Loucy (cell line): ENCODE data around the gene PDE4D.

Source experiments
- H2AFZ ChIP-seq: fragments of 200-600 bp; sonication (generic); 2 replicates; pipeline ENCODE4 v1.6.0; 2016; ENCODE audit warnings: antibody characterized with exemption, mild to moderate bottlenecking, low read length, moderate library complexity
- H3F3A ChIP-seq: fragments of 200-600 bp; 2 replicates; pipeline ENCODE4 v1.6.0; 2016; ENCODE audit warnings: antibody characterized with exemption, low read depth, mild to moderate bottlenecking
- H3K27me3 ChIP-seq: fragments of 200-600 bp; sonication (generic); 2 replicates; pipeline ENCODE4 v1.6.1; 2014; ENCODE audit warnings: low read length, mild to moderate bottlenecking; ENCODE audit not compliant: insufficient read depth, poor library complexity, severe bottlenecking
- H3K36me3 ChIP-seq: fragments of 200-600 bp; sonication (generic); 2 replicates; pipeline ENCODE4 v1.6.1; 2016; ENCODE audit warnings: low read length; ENCODE audit not compliant: insufficient read depth
- H3K4me1 ChIP-seq: fragments of 200-600 bp; sonication (generic); 2 replicates; pipeline ENCODE4 v1.5.1; 2014; ENCODE audit warnings: low read length, mild to moderate bottlenecking; ENCODE audit not compliant: insufficient read depth, poor library complexity, severe bottlenecking
- H3K4me2 ChIP-seq: fragments of 200-600 bp; sonication (generic); 2 replicates; pipeline ENCODE4 v1.6.0; 2014; ENCODE audit warnings: antibody characterized with exemption, low read length, low read depth, mild to moderate bottlenecking; ENCODE audit not compliant: poor library complexity, severe bottlenecking
- H3K4me3 ChIP-seq: fragments of 200-600 bp; sonication (generic); 2 replicates; pipeline ENCODE4 v1.5.1; 2014; ENCODE audit warnings: low read length, mild to moderate bottlenecking, mixed read lengths; ENCODE audit not compliant: poor library complexity, severe bottlenecking
- H3K79me2 ChIP-seq: fragments of 200-600 bp; sonication (generic); 2 replicates; pipeline ENCODE4 v1.6.1; 2014; ENCODE audit warnings: low read length; ENCODE audit not compliant: insufficient read depth
- H3K9ac ChIP-seq: fragments of 200-600 bp; sonication (generic); 2 replicates; pipeline ENCODE4 v1.6.0; 2014; ENCODE audit warnings: mild to moderate bottlenecking, low read depth, low read length, moderate library complexity; ENCODE audit not compliant: poor library complexity, severe bottlenecking
- H3K9me2 ChIP-seq: fragments of 200-600 bp; sonication (generic); replicated peaks from 2 replicates; pipeline ENCODE4 v1.6.1; 2016; ENCODE audit warnings: low read depth, low read length, mixed read lengths
- H3K9me3 ChIP-seq: fragments of 200-600 bp; sonication (generic); 2 replicates; pipeline ENCODE4 v1.6.1; 2014; ENCODE audit warnings: mild to moderate bottlenecking, antibody characterized with exemption, low read length, low read depth; ENCODE audit not compliant: insufficient read depth
- H4K20me1 ChIP-seq: fragments of 200-600 bp; sonication (generic); 2 replicates; pipeline ENCODE4 v1.6.0; 2014; ENCODE audit warnings: antibody characterized with exemption, low read length, mild to moderate bottlenecking; ENCODE audit not compliant: insufficient read depth, poor library complexity, severe bottlenecking
- CTCF ChIP-seq: fragments of 200-600 bp; sonication (generic); conservative IDR thresholded peaks from 2 replicates; pipeline ENCODE4 v1.5.1; 2014; ENCODE audit warnings: mild to moderate bottlenecking, antibody characterized with exemption, low read length
- EZH2phosphoT487 ChIP-seq: fragments of 200-600 bp; IDR thresholded peaks from 2 replicates; pipeline ENCODE4 v1.6.1; 2018; ENCODE audit warnings: antibody characterized with exemption, mild to moderate bottlenecking, moderate library complexity, borderline replicate concordance

The PDE4D gene

GRCh38 chr5:59346982-59347381 lies 546.5 kb downstream of the PDE4D start:
- Histone ChIP-seq H3F3A (no peaks in the 10 kb centered on the region), H3K9me3 (no peaks in the 10 kb centered on the region), H3K36me3 (no peaks in the 10 kb centered on the region), H2AFZ (no peak overlapping the region), H3K4me3 (no peak overlapping the region), H3K4me2 (no peak overlapping the region), H3K9ac (no peak overlapping the region), H3K27me3 (no peaks in the 10 kb centered on the region), H3K79me2 (no peaks in the 10 kb centered on the region), H3K4me1 (peaks cover 7% of the 10 kb centered on the region), H3K9me2 (no peaks in the 10 kb centered on the region), H4K20me1 (no peaks in the 10 kb centered on the region)
- TF ChIP-seq CTCF (no peak), EZH2phosphoT487 (no peak)

GRCh38 chr5:59346514-59346913 lies 547.0 kb downstream of the PDE4D start:
- TF ChIP-seq CTCF (no peak), EZH2phosphoT487 (no peak)
- H3K9ac ChIP-seq: no peak overlapping the region
- no peak overlapping the region for H3K4me3 ChIP-seq
- no peaks in the 10 kb centered on the region for H3K27me3 ChIP-seq
- no peaks in the 10 kb centered on the region for H3K9me3 ChIP-seq
- H3K9me2 ChIP-seq: no peaks in the 10 kb centered on the region
- no peak overlapping the region for H2AFZ ChIP-seq
- no peaks in the 10 kb centered on the region for H3K36me3 ChIP-seq
- no peaks in the 10 kb centered on the region for H3F3A ChIP-seq
- no peak overlapping the region for H3K4me2 ChIP-seq
- no peaks in the 10 kb centered on the region for H3K79me2 ChIP-seq
- H4K20me1 ChIP-seq: no peaks in the 10 kb centered on the region
- H3K4me1 ChIP-seq: peaks cover 10% of the 10 kb centered on the region

- TF ChIP-seq CTCF (no peak), EZH2phosphoT487 (no peak)
- H3K4me2 ChIP-seq: no peak overlapping the region
Observed at GRCh38 chr5:59342181-59342580, 551.3 kb downstream of the PDE4D start.

More at GRCh38 chr5:59342181-59342580, 551.3 kb downstream of the PDE4D start:
- no peaks in the 10 kb centered on the region for H3K79me2 ChIP-seq
- no peaks in the 10 kb centered on the region for H3K9me2 ChIP-seq
- no peaks in the 10 kb centered on the region for H3F3A ChIP-seq
- H3K27me3 ChIP-seq: no peaks in the 10 kb centered on the region
- no peaks in the 10 kb centered on the region for H4K20me1 ChIP-seq
- H3K4me3 ChIP-seq: no peak overlapping the region
- peaks cover 10% of the 10 kb centered on the region for H3K4me1 ChIP-seq
- H3K36me3 ChIP-seq: no peaks in the 10 kb centered on the region
- H3K9me3 ChIP-seq: no peaks in the 10 kb centered on the region
- no peak overlapping the region for H3K9ac ChIP-seq
- H2AFZ ChIP-seq: no peak overlapping the region
